ENCODE results near the gene MCOLN1.
A peak's percentile ranks its signal among the peaks of the same experiment; 100 is the strongest.
"Not testable (repeated sequence)": the region's sequence is repeated elsewhere in the genome, so short reads cannot be mapped to it uniquely, and the experiment has no call there.

MCOLN1 gene

GRCh38 chr19:7524992-7525739, 2.7 kb downstream of the MCOLN1 start:
- DNase-seq (ENCODE audit: low read depth in 2 of 2), result no peak

DNA sequence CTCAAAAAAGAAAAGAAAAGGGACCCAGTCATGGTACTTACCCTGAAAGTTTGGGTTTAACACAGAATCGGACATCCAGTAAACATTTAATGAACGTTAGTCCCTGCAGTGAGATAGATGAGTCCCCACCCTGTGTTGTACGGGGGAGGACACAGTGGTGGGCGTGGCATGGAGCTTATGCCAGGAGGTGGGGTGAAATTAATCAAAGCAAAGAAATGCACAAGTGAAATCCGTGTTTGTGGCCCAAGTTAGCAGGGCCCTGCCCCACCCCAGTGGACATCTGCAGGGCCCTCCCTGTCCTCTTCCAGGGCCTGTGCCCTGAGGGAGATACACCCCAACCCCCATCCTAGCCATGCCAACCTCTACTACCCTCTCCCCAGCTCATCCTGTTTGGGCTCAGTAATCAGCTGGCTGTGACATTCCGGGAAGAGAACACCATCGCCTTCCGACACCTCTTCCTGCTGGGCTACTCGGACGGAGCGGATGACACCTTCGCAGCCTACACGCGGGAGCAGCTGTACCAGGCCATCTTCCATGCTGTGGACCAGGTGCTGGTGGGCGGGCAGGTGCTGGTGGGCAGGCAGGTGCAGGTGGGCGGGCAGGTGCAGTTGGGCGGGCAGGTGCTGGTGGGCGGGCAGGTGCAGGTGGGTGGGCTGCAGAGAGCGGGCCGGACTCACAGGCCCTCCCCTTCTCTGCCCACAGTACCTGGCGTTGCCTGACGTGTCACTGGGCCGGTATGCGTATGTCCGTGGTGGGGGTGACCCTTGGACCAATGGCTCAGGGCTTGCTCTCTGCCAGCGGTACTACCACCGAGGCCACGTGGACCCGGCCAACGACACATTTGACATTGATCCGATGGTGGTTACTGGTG, 3.9 kb downstream of the MCOLN1 start:
- no peak for DNase-seq (ENCODE audit: low read depth in 2 of 2)

GRCh38 chr19:7527516-7528191, 5.2 kb downstream of the MCOLN1 start:
- DNase-seq (ENCODE audit: low read depth in 2 of 2), result no peak

GRCh38 chr19:7528192-7528519, 5.7 kb downstream of the MCOLN1 start:
- DNase-seq (ENCODE audit: low read depth in 2 of 2), result no peak

DNA sequence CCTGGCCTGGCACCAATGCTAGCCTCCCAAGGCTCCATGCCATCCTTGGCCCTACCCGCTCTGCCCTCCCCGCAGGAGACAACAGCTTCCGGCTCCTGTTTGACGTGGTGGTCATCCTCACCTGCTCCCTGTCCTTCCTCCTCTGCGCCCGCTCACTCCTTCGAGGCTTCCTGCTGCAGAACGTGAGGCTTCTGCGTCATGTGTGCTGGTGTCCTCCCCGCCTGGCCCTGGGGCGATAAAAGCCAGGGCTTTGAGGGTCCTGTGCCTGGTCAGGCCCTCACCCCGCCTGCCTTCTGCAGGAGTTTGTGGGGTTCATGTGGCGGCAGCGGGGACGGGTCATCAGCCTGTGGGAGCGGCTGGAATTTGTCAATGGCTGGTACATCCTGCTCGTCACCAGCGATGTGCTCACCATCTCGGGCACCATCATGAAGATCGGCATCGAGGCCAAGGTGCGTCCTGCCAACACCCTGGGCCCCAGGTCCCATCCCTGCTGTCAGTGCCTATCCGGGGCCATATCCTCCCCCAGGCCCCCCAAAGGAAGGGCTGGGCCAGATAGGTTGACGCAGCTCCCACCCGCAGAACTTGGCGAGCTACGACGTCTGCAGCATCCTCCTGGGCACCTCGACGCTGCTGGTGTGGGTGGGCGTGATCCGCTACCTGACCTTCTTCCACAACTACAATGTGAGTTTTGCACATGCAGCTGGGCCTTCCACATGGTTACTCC, 6.3 kb downstream of the MCOLN1 start:
- no peak for DNase-seq (ENCODE audit: low read depth in 2 of 2)

DNA sequence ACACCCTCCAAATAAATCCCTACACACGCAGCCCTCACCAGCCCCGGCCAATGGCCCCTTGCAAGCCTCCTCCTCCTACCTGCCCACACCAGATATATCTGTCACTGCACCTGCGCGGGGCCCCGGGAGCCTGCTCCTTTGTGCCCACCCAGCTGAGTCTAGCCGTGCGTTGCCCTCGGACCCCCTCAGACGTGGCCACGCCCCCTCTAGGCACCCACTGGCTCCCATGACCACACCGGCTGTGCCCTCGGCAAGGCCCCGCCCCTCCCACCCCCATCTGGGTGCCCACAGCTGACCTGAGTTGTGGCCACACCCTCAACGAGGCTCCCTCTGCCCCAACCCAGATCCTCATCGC, 6.8 kb downstream of the MCOLN1 start:
- no peak for DNase-seq (ENCODE audit: low read depth in 2 of 2)

GRCh38 chr19:7529610-7530490, 7.4 kb downstream of the MCOLN1 start:
- DNase-seq (ENCODE audit: low read depth in 2 of 2), result no peak

GRCh38 chr19:7533281-7533885, 11.0 kb downstream of the MCOLN1 start:
- no peak for DNase-seq (ENCODE audit: low read depth in 2 of 2)

DNA sequence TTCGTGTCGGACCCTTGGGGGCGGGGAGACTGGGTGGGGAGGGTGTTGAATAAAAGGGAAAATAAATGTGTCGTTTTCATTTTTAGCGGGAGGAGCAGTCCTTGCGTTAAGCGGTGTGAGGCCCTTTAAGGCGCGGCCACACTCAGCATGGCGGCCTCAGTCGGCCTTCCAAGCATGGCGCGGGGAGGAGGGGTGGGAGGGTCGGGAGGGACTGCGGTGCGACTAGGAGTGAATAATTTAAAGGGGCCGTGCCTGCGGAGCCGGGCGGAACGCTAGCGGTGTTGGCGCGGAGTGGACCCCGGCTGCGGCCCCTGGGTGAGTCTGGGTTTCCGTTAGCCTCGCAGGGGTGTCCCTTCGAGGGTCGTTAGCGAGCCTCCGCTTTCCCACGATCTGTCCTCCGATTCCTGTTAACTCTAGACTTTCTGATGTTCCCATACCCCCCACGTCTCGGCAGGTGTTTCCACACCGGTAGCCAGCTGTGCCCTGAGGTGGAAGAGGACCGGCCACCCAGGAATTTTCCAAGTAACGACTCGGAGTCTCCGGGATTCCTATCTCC, 11.6 kb downstream of the MCOLN1 start:
- DNase-seq (ENCODE audit: low read depth in 2 of 2), result peak; percentile 70 to 71

DNA sequence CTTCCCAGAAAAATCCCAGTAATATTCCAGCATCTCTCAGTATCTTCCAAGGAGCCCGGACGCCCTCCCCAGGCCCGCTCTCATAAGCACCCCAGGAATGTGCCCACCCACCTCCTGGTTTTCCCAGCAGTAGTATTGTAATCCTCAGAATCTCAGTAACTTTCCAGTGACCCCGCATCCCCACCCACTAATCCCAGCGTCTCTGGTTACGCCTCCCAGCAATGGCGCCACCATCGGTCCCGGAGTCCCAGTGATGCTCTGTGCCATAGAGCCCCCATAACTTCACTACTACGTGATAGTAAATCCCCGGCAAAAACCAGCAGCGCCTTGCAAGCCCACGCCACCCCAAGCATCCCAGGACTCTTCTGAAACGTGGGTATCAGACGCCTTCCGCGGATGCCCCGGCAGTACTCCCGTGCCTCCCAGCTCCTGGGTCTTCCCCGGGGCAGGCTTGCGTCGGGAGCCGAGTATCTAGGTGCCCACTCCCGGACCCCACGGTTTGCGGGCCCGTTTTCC, 12.2 kb downstream of the MCOLN1 start:
- no peak for DNase-seq (ENCODE audit: low read depth in 2 of 2)

GRCh38 chr19:7535047-7535997, 12.9 kb downstream of the MCOLN1 start, which contains the start of gene PNPLA6:
Gene PNPLA6, plus strand, starts transcription at chr19:7535717. Its CDS starts 72 bp downstream, at chr19:7535789.
- DNase-seq (ENCODE audit: low read depth in 2 of 2), result peak; percentile 85 to 87

DNA sequence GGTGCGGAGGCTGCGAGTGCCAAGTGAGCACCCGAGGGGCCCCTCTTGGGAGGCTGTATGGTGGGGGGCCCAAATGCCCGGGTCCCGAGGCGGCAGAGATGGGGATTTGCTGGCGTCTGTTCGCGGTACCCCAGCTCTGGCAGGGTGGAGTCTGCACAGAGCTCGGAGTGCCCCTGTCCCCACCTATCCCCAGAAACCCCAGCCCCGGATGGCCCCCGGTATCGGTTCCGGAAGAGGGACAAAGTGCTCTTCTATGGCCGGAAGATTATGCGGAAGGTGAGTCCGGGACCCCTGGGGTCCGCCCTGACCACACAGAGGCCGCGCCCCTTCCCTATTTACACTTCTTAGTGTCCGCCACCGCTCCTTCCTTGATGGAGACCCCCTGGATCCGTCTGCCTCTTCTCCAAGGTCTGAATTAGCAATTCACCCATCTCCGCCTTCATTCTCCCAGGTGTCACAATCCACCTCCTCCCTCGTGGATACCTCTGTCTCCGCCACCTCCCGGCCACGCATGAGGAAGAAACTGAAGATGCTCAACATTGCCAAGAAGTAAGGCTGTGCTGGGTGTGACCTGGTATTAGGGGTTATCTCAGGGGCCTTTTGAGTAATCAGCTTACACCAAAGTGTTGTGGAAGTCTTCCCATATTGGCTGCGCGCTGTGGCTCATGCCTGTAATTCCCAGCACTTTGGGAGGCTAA, 13.7 kb downstream of the MCOLN1 start:
- no peak for DNase-seq (ENCODE audit: low read depth in 2 of 2)

- DNase-seq (ENCODE audit: low read depth in 2 of 2), result not testable (repeated sequence)
Measured at GRCh38 chr19:7538990-7539389, 16.6 kb downstream of the MCOLN1 start.

DNA sequence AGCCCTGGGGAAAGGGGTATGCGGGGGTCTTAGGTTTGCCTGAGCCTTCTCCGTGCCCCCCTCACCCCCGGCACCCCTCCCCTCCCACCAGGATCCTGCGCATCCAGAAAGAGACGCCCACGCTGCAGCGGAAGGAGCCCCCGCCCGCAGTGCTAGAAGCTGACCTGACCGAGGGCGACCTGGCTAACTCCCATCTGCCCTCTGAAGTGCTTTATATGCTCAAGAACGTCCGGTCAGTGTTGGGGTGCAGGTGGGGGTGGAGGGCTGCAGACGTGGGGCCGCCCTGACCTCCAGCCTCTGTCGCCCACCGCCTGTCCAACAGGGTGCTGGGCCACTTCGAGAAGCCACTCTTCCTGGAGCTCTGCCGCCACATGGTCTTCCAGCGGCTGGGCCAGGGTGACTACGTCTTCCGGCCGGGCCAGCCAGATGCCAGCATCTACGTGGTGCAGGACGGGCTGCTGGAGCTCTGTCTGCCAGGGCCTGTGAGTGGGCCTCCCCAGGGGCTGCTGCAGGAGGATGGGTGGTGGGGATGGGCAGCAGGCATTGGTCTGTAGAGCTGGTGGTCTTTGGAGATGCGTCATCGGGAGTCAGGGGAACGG, 17.5 kb downstream of the MCOLN1 start:
- DNase-seq (ENCODE audit: low read depth in 2 of 2), result no peak

GRCh38 chr19:7540761-7541474, 18.5 kb downstream of the MCOLN1 start:
- DNase-seq (ENCODE audit: low read depth in 2 of 2), result no peak

- DNase-seq (ENCODE audit: low read depth in 2 of 2), result no peak
Measured at GRCh38 chr19:7541475-7541824, 19.0 kb downstream of the MCOLN1 start.

DNA sequence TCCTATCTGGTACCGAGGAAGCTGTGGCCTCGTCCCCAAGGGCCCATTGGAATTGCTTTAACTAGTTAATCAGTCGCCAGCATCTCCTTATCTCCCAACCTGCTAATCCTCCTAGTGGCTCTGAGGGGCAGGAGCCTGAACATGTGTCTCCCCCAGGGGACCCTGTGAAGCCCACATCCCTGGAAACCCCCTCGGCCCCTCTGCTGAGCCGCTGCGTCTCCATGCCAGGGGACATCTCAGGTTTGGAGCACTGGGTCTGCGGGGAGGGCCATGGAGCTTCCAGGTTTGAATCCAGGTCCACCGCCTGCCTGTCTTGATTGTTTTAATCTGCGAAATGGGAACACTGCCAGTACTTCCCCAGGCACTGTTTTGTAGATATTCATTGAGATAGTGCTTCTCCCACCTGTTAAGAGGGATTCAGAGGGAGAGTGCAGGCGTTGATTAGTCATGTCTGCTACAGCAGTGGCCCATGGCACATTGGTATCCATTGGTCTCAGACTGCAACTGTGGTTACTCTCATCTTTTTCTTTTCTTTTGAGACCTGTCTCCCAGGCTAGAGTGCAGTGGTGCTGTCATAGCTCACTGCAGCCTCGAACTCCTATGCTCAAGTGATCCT, 19.5 kb downstream of the MCOLN1 start:
- no peak for DNase-seq (ENCODE audit: low read depth in 2 of 2)
